ENCODE results near the gene IL1RAP.
"Not testable (repeated sequence)": the region's sequence is repeated elsewhere in the genome, so short reads cannot be mapped to it uniquely, and the experiment has no call there.

IL1RAP gene

DNA sequence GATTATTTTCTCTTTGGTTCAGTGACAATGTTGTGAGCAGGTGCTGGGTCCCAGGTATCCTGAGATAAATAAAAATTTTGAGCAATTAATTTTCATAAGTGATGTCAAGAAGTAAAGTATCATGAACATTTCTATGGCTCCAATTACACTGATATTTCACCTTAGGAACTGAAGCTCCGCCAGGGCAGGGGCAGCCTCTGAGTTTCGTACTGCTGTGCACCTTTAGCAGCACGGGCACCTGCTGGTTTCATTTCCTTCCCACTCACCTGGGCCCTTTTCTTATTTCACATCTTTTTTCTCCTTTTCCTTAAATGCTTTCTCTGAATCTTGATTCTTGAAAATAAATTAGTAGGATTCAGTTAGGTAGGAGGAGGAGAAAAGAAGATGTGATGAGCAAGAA is 1.2 kb upstream of the IL1RAP start:
- DNase-seq (ENCODE audit: low read depth, low spot score): no peak

- no peak for DNase-seq (ENCODE audit: low read depth, low spot score)
Observed at GRCh38 chr3:190514413-190515153, 698 bp downstream of the IL1RAP start.

GRCh38 chr3:190516416-190516815 is 2.5 kb downstream of the IL1RAP start:
- DNase-seq (ENCODE audit: low read depth, low spot score): no peak

DNA sequence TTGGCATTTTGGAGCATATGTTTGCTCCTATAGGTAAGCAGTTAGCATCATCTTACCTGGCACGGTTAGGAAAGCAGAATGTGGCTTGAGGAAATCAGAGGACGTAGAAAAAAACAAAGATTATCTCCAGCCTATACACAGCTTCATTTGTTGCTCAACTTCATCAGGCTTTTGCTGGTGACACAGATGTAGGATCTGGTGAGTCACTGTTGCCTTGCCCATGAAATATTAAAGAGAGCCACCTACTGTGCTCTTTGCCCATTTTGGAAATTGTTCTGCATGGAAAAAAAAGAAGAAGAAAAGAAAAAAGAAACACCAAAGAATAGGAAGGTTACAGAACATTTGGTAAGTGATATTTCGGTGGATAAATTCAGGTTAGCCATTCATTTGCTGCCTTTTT is 3.8 kb downstream of the IL1RAP start:
- DNase-seq (ENCODE audit: low read depth, low spot score): no peak

DNA sequence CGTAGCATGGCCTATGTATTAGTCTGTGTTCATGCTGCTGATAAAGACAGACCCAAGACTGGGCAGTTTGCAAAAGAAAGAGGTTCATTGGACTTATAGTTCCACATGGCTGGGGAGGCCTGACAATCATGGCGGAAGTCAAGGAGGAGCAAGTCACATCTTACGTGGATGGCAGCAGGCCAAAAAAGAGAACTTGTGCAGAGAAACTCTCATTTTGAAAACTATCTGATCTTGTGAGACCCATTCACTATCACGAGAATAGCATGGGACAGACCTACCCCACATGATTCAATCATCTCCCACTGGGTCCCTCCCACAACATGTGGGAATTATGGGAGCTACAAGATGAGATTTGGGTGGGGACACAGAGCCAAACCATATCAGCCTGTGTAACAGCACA is 4.6 kb downstream of the IL1RAP start:
- DNase-seq (ENCODE audit: low read depth, low spot score): not testable (repeated sequence)

DNA sequence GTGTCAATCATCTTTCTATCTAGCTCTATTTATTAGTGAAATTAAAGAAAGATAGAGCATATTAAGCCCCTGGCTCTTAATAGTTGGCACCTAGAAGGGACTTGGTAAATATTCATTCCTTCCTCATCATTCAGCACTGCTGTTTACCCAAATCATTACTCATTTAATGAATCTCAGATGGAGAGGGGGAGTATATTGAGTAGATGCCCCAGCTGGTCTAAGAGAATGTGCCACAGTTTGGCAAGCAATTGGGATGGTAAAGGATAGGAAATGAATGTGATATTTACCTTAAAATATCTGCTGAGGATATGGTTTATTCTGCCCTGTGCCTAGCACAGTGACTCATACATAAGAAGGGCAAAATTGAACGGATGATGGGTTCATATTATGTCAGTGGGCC is 6.0 kb downstream of the IL1RAP start:
- DNase-seq (ENCODE audit: low read depth, low spot score): no peak

DNA sequence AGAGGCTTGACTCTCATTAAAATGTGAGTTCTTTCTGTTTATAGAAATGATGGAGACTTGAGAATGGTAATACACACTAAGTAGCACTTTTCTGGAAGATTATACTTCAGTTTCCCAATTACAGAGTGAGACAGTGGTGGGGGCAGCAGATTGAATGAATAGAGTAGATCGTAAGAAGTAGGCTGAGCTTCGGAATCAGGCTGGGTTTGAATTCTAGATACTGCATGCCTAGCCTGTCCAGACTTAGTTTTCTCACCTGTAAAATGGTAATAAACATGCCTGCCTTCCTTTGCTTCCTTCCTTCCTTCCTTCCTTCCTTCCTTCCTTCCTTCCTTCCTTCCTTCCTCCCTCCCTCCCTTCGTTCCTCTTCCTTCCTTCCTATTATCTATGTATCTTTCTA is 8.1 kb downstream of the IL1RAP start:
- no peak for DNase-seq (ENCODE audit: low read depth, low spot score)

GRCh38 chr3:190522621-190523222 is 8.8 kb downstream of the IL1RAP start:
- DNase-seq (ENCODE audit: low read depth, low spot score): no peak

DNA sequence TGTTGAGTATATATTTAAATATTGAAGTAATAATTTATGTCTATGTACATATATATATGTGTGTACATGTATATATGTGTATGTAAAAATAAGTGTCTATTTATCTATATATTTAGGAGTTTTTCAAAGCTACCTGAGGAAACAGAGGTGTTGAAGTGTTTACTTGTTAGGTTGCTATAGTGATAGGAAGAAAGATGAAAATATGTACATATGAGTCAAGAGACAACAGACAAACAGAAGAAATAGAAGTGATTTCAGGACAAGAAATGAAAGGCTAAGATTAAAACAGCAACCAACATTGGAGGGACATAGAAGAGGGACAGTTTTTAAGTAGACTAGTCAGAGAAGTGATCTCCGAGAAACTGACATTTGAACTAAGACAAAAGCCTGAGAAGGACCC is 11.1 kb downstream of the IL1RAP start:
- no peak for DNase-seq (ENCODE audit: low read depth, low spot score)

DNA sequence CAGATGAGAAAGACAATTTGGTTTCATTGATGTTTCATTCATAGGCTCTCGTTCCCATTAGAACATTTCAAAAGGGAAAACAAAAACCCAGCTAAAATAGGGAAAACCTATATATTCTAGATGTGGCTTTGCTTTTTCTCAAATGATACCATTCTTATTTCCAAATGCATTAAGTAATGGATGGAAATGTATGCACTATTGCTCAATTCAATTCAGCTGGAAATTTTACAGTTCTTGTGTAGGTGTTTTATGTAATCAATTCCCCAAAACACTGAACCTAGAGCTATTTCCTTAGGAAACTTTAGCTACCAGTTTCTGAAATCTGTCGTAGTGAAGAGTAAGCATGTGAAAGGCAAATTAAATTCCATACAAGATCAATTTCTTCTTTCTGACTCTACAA is 11.7 kb downstream of the IL1RAP start:
- DNase-seq (ENCODE audit: low read depth, low spot score): no peak

DNA sequence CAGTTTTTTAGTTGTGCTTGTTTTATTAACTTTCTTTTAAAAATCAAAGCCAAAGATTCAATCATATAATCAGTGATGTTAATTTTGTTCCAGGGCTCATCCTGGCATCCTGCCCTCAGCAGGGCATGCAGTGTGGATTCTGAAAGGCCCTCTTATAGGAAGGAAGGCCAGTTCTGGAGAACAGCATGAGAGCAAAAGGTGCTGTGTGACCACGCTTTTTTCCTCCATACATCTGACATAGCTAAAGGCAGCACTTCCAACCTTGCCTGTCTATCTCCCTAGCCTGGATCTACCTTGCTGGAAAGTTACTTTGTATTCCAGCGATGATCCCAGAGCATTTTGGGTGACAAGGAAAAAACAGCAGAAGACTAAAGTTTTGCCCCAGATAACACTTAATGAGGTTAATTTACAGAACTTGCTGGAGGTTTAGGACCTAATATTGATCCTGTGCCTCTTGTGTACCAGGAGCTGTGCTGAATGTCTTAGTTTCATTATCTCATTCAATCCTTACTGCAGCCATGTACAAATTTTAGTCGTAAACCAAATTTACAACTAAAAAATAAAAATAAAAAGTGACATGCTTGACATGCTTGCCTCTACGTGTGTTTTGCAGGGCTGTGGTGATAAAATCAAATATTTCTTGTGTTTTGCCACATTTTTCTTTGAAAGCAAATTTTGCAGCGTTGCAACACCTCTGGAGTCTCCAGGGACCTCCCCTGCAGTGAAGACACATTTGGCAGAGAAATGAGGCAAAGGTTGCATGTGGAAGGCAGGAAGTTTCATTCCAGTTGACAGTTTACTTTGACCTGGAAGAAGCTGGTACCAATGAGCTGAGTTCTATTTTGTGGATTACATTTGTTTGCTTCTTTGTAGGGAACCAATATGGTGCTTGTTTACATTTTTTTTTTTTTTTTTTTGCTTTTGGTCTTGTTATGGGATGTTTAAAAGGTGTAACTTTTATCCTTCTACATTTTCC is 13.2 kb downstream of the IL1RAP start:
- no peak for DNase-seq (ENCODE audit: low read depth, low spot score)

DNA sequence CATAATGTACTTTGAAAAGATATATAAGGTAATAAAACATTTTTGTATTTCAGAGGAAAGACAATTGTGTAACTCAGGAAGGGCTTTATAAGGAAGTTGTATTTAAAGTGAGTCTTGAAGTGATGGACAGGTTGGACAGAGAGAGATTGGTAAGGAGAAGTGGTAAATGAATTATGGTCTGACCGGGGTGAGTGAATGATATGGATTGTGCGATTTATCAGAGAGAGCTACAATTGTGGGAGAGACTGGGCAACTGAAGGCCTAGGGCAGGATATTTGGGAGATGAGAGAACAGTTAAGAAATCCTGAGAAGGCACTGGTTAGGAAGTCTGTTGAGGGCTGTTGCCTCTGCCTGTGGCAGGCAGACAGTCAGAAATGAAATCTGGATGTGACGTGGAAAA is 14.8 kb downstream of the IL1RAP start:
- no peak for DNase-seq (ENCODE audit: low read depth, low spot score)

DNA sequence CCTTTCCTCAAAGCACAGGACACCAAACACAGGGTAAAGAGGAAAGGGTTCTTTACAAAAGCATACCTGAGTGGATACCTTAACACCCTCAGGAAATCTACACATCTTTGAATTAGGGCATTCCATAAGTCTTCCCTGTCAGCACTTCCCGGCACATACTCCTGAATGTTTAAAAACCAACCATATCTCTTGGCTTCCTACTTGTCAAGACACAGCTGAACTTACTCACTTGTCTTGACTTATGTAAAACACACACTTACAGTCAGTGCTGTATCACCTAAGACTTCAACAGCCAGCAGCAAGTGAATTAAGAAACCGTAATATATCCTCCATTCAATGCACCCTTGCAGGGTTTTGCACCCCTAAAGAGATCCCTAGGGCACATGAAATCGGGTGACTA is 17.5 kb downstream of the IL1RAP start:
- no peak for DNase-seq (ENCODE audit: low read depth, low spot score)

DNA sequence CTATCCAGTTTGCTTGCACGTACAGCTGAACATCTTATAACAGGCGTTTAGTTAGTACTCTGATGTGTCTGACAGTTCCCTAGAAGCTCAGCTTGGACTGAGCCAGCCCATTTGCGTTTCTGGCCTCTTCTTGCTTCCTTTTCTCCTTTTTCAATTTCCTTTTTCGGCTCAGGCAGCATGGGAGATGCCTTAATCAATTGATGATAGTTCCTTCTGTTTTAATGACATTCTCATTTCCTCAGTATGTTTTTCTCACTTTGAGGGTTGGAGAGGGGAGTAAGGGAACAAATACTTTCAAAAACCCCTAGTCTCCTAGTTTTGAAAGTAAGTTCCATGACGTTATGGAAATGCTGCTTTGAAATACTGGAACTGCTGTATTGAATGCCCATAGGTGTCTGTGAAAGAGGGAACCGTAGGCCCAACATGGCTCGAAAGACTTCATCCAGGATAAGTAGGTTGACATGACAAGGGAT is 18.9 kb downstream of the IL1RAP start:
- no peak for DNase-seq (ENCODE audit: low read depth, low spot score)

GRCh38 chr3:190533511-190534281 is 19.8 kb downstream of the IL1RAP start:
- no peak for DNase-seq (ENCODE audit: low read depth, low spot score)

DNA sequence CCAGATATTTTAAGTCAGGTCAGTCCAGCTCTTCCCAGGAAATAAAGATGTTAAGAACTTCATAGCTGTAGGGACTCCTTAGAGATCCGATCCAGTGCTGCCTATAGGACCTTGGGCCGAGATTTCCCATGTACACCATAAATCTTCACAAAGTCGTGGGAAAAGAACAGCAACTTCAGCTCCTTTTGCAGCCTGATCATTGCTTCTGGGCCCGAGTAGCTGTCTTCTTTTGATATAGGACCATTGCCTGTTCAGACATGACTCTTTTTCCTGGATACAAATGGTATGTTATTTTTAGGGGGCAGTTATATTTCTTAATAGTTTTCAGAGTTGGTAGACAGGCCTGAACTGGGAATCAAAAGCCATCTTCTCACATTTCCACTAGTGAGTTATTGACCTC is 20.5 kb downstream of the IL1RAP start:
- DNase-seq (ENCODE audit: low read depth, low spot score): no peak

DNA sequence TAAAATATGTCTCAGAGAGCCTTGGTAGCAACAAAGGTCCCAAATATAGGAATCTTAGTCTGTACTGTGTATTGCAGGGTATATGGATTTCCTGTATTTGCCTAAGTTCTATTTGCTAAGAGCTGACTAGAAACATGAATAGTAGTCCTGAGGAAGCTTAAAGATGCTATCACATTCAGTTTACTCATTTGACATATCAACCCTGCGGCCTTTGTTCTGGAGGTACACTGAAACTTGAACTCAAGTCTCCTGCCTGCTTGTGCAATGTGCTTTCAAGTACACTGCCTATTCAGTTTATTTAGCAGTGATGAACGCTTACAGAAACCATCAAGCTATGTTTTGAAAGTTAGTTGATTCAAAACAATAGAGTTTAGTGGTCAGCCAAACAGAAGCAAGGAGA is 21.1 kb downstream of the IL1RAP start:
- no peak for DNase-seq (ENCODE audit: low read depth, low spot score)

GRCh38 chr3:190537146-190537545 is 23.3 kb downstream of the IL1RAP start:
- DNase-seq (ENCODE audit: low read depth, low spot score): no peak

- DNase-seq (ENCODE audit: low read depth, low spot score): no peak
Observed at GRCh38 chr3:190538288-190538687, 24.4 kb downstream of the IL1RAP start.

GRCh38 chr3:190539526-190539925 is 25.6 kb downstream of the IL1RAP start:
- no peak for DNase-seq (ENCODE audit: low read depth, low spot score)

DNA sequence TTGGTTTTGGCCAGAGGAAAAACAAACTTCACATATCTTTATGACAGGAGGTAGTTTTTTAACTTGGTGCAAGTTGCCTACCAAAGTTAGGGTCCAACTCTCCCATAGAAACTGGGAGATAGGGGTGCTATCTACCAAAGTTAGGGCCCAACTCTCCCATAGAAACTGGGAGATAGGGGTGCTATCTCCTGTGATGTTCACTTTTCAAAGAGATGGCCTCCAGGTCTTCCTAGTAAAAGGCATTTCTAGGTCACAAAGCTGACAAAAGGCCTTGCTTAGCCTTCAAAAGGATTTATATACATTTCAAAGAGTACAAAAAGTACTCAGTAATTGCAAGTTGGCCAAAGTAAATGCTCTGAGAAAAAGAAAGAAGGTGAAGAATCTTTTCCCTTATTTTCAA is 27.1 kb downstream of the IL1RAP start:
- DNase-seq (ENCODE audit: low read depth, low spot score): no peak

- no peak for DNase-seq (ENCODE audit: low read depth, low spot score)
Observed at GRCh38 chr3:190541560-190541959, 27.7 kb downstream of the IL1RAP start.

Measured in activated naive CD8-positive, alpha-beta T cell treated with anti-CD3 and anti-CD28 coated beads, Interleukin-2, amount 50 U/mL, for 16 hours (primary cell).